Lung (tissue), 12 donors: ENCODE data around the gene PPME1. TPM values are rescaled to one million over a fixed set of nuclear protein-coding genes. Genes with fewer than 3 reads are reported as not detected.

Experiments used
- ATAC-seq: fragments of 200-7000 bp; cut with Tn5 transposase; one replicate; pipeline ENCODE4 v1.9.1; 2020; ENCODE audit warnings: moderate number of reproducible peaks; ENCODE audit not compliant: insufficient read depth, low FRiP score
- DNase-seq, 3 donors: peaks; one replicate each; pipeline ENCODE4 v3.0.0-alpha.2; 2013 to 2017
- H3K27ac ChIP-seq, 2 donors: one replicate each; pipeline ENCODE4 v1.5.1; 2013; ENCODE audit warnings: mild to moderate bottlenecking in 2 of 2, moderate library complexity in 2 of 2, control low read depth in 1 of 2, inconsistent platforms in 1 of 2, low read depth in 1 of 2, low read length in 1 of 2
- H3K27me3 ChIP-seq, 3 donors: one replicate each; pipeline ENCODE4 v1.5.1; 2013; ENCODE audit warnings: low read length in 2 of 3; ENCODE audit not compliant: control insufficient read depth in 3 of 3, insufficient read depth in 3 of 3
- H3K36me3 ChIP-seq, 4 donors: one replicate each; pipeline ENCODE4 v1.5.1; 2013; ENCODE audit warnings: low read length in 4 of 4, mild to moderate bottlenecking in 1 of 4, moderate library complexity in 1 of 4; ENCODE audit not compliant: control insufficient read depth in 4 of 4, insufficient read depth in 4 of 4
- H3K4me1 ChIP-seq, 5 donors: one replicate each; pipeline ENCODE4 v1.5.1; 2013; ENCODE audit warnings: low read length in 5 of 5, mild to moderate bottlenecking in 2 of 5, moderate library complexity in 1 of 5; ENCODE audit not compliant: control insufficient read depth in 5 of 5, insufficient read depth in 5 of 5
- H3K4me3 ChIP-seq: one replicate; pipeline ENCODE4 v1.5.1; 2013; ENCODE audit warnings: mild to moderate bottlenecking, control low read depth, moderate library complexity
- H3K9ac ChIP-seq, 2 donors: one replicate each; pipeline ENCODE4 v1.5.1; 2013; ENCODE audit warnings: low read length in 2 of 2, control low read depth in 1 of 2; ENCODE audit not compliant: insufficient read depth in 1 of 2
- H3K9me3 ChIP-seq, 4 donors: one replicate each; pipeline ENCODE4 v1.5.1; 2013; ENCODE audit warnings: low read length in 3 of 4, mild to moderate bottlenecking in 1 of 4, moderate library complexity in 1 of 4; ENCODE audit not compliant: control insufficient read depth in 4 of 4, insufficient read depth in 3 of 4
- WGBS, 2 donors: extraction: QIAGEN DNeasy Blood & Tissue Kit; methylation state at CpG; one replicate each; pipeline ENCODE4 v1.1.7; 2013; 5-methylcytosine and 5-hydroxymethylcytosine counted together
- polyA plus RNA-seq, 2 donors: library from polyadenylated mRNA; stranded (reverse); fragments of 200-250 nt; gene quantifications; one replicate each; pipeline ENCODE4 v1.2.1, GENCODE V29; 2013
- total RNA-seq, 2 donors: library from RNA; depleted of rRNA in 1 of 2; stranded (reverse); fragments of >200 nt in 1 of 2; gene quantifications; one replicate each; pipeline ENCODE4 v1.2.1, GENCODE V29; 2014 to 2021
- TF ChIP-seq, protein P1 (sequence below): IDR thresholded peaks from 2 replicates; pipeline ENCODE4 v1.5.1; 2012; ENCODE audit warnings: mild to moderate bottlenecking; ENCODE audit errors: control extremely low read depth, extremely low read depth
- donor health status: control.
- donor health status: control.
- donor health status: Bipolar disorder and iron deficiency.
- donor health status: healthy.
- donor health status: DM: yes; HTN: yes; CAD: no.

The PPME1 gene
- total and polyA plus RNA-seq, 4 donors: 22.4 to 37.7 (median 29.7) TPM

DNA sequence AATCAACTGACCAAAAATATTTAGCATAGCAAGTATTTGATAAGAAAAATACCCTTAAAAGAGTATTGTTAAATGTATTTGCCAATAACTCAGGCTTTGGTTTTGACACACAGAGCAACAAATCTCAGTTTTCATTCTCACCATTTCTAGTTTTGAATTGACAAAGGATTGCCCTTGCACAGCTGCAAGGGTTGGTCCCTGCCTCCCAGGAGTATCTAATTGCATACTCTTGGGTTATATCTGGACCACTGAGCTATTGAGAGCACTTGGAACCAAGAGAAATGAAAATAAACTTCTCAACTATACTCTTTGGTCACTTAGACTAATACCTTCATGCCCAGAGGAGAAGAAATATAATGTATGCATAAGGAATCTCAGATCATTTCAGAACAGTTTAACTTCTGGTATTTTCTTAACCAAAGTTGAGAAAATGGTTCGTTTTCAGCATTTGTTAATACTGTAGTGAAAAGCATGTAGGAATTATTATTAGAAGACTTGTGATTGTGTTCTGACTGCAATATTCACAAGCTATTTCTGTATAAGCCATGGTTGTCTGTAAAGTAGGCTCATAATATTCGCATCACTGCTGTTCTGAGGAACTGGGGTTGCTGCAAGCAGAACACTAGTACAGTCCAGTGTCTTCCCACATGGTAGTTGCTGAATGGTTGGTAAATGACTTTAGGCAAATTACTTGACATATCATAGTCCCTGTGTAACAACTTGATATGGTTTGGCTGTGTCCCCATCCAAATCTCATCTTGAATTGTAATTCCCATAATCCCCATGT is 8.2 kb upstream of the PPME1 start:
- H3K9ac ChIP-seq: no peak overlapping the region

DNA sequence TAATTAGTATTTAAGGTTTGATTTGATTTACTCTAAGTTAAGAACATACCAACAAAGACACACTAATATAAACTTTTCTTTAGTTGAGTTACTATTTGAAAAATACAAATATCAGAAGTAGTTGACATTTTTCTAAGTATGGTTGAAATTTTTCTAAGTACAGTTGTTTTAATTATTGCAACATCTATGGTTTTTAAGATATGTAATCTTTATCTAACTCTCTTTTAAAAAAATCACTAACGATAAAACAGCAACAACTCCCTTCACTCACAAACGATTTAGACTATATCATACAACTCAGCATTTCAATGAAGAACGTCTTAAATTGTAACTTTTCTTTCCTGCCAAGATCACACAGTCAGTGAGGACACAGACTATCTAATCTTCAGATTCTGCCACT is 2.3 kb upstream of the PPME1 start:
- Histone ChIP-seq H3K27me3 (no peaks in the 10 kb centered on the region), H3K9me3 (no peaks in the 10 kb centered on the region)
- 72 to 83% methylated on average over 3 of the region's 3 CpGs for WGBS, 2 donors

More for the DNA sequence above, 8.2 kb upstream of the PPME1 start:
- no peaks in the 10 kb centered on the region for H3K9me3 ChIP-seq
- no peak overlapping the region for H3K27ac ChIP-seq
- ATAC-seq (no peak), DNase-seq (no peak)
- 93 to 94% methylated on average over 2 of the region's 2 CpGs for WGBS, 2 donors
- no peak overlapping the region for H3K4me3 ChIP-seq
- H3K4me1 ChIP-seq: peaks cover 0 to 4% (median 0%) of the 10 kb centered on the region in 5 donors
- H3K36me3 ChIP-seq: peaks cover 0 to 18% (median 10%) of the 10 kb centered on the region in 4 donors
- no peaks in the 10 kb centered on the region for H3K27me3 ChIP-seq
- TF ChIP-seq, protein P1, sequence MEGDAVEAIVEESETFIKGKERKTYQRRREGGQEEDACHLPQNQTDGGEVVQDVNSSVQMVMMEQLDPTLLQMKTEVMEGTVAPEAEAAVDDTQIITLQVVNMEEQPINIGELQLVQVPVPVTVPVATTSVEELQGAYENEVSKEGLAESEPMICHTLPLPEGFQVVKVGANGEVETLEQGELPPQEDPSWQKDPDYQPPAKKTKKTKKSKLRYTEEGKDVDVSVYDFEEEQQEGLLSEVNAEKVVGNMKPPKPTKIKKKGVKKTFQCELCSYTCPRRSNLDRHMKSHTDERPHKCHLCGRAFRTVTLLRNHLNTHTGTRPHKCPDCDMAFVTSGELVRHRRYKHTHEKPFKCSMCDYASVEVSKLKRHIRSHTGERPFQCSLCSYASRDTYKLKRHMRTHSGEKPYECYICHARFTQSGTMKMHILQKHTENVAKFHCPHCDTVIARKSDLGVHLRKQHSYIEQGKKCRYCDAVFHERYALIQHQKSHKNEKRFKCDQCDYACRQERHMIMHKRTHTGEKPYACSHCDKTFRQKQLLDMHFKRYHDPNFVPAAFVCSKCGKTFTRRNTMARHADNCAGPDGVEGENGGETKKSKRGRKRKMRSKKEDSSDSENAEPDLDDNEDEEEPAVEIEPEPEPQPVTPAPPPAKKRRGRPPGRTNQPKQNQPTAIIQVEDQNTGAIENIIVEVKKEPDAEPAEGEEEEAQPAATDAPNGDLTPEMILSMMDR: no peak

DNA sequence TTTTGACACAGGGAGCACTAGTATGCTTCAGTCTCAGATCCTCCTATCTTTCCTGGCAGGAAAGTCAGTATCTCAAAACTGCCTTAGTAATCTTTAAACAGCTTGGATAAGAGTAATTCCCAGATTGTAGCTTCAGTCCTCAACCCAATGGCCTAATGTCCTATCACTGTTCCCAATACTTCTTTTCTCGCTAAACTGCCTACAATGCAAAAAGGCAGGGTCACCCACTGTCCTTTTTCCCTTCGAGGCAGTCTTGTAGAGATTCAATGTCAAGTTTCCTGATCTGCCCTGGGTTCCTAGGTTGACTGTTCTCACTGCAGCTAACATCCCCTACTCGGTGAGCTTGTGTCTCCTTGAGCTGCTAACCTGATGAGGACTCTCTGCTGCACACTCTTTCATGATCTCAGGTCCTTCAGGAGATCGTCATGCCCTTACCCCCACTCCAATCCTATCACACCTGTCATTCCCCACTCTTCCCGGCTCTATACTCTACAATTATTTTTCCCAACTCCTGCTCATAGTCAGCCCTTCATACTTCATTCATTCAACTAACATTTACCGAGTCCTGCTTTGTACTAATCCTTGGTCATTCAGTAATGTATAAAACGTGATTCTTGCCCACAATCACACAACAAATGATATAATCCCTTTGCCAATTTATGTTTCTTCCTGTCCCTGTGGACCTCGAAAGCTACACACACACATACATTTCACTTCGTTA is 1.2 kb upstream of the PPME1 start:
- Histone ChIP-seq H3K27me3 (no peaks in the 10 kb centered on the region), H3K4me1 (peaks cover 3 to 28% (median 13%) of the 10 kb centered on the region in 5 donors), H3K9me3 (no peaks in the 10 kb centered on the region), H3K4me3 (peak overlapping the region; percentile 77), H3K9ac (peak overlapping the region; percentile 16 to 86), H3K36me3 (peaks cover 0 to 20% (median 6%) of the 10 kb centered on the region in 4 donors), H3K27ac (peak overlapping the region in 1 of 2 donors; percentile 85)
- TF ChIP-seq, protein P1: no peak
- ATAC-seq (no peak), DNase-seq (peak in 2 of 3 donors; percentile 6 to 13)
- 12 to 13% methylated on average over 9 of the region's 9 CpGs for WGBS, 2 donors

More for the DNA sequence above, 2.3 kb upstream of the PPME1 start:
- H3K36me3 ChIP-seq: peaks cover 0 to 20% (median 11%) of the 10 kb centered on the region in 4 donors
- no peak overlapping the region for H3K4me3 ChIP-seq
- no peak overlapping the region for H3K9ac ChIP-seq
- H3K4me1 ChIP-seq: peaks cover 3 to 28% (median 13%) of the 10 kb centered on the region in 5 donors
- no peak for DNase-seq
- no peak overlapping the region for H3K27ac ChIP-seq
- ATAC-seq: no peak
- TF ChIP-seq, protein P1: no peak
